GM21576 (cell line): Measurements from ENCODE around the gene KIAA1549.
"Not testable (repeated sequence)": the region's sequence is repeated elsewhere in the genome, so short reads cannot be mapped to it uniquely, and the experiment has no call there.

Source experiments
- ATAC-seq: cut with Tn5 transposase; IDR thresholded peaks from one replicate; pipeline ENCODE4 v1.9.1; 2021; ENCODE audit warnings: mild to moderate bottlenecking, moderate library complexity; ENCODE audit not compliant: unreplicated experiment

The KIAA1549 gene

DNA sequence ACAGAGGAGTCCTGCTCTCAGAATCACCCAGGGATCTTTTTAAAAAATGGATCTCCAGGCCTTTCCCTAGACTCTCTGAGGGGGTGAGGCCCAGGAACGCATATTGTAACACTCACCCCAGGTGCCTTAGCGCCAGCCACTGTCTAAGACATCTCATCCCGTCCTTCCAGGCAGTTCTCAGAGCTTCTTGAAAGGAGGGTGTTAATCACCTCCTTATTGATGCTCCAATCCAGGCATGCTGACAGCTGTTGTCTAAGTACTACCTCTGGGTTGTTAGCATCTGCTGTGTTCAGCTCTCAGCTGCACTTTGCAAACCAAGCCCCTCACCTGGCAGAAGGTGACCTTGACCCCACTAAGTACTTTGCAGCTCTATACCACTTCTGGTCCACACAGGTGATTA lies 36.0 kb downstream of the KIAA1549 start:
- no peak for ATAC-seq

GRCh38 chr7:138944592-138944991 lies 36.6 kb downstream of the KIAA1549 start:
- no peak for ATAC-seq

DNA sequence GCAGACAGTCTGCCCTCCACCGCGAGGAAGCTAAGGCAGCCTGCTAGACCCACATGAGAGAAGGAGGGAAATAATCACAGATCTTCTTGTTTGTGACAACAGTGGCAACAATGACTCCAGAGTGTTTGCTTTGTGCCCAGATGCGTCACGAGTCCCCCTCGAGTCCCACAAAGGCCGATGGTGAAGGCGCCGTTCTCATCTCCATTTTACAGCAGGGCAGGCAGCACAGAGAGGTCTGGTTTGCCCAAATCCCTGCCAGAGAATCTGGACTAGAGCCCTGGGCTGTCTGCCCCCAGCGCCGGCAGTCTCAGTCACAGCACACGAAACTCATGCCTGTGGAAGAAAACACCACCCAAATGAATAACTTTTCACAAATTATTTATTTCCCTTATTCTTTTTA lies 38.1 kb downstream of the KIAA1549 start:
- no peak for ATAC-seq

DNA sequence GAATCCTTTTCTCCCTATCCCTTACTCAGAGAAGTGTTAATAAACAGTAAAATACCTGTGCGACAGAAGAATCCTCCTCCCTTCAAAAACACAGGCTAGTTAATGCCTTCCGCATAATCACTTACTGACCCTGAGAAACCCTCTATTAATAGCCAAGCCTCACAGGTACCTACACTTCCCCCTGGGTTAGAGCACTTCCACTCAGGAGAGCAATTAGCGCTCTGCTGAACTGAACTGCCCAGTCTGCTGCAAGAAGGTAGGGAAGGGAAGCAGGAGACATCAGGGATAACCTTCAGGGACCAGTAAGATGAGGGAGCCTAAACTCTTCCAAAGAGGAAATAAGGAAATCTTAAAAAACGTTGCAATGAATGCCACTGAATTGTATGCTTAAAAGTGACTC lies 39.6 kb downstream of the KIAA1549 start:
- no peak for ATAC-seq

DNA sequence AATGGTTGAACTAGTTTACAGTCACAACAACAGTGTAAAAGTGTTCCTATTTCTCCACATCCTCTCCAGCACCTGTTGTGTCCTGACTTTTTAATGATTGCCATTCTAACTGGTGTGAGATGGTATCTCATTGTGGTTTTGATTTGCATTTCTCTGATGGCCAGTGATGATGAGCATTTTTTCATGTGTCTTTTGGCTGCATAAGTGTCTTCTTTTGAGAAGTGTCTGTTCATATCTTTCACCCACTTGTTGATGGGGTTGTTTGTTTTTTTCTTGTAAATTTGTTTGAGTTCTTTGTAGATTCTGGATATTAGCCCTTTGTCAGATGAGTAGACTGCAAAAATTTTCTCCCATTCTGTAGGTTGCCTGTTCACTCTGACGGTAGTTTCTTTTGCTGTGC lies 40.6 kb downstream of the KIAA1549 start:
- not testable (repeated sequence) for ATAC-seq

- ATAC-seq: no peak
Measured at GRCh38 chr7:138937484-138937883, 43.7 kb downstream of the KIAA1549 start.

GRCh38 chr7:138935465-138936011 lies 45.7 kb downstream of the KIAA1549 start:
- no peak for ATAC-seq

GRCh38 chr7:138934861-138935260 lies 46.3 kb downstream of the KIAA1549 start:
- no peak for ATAC-seq

DNA sequence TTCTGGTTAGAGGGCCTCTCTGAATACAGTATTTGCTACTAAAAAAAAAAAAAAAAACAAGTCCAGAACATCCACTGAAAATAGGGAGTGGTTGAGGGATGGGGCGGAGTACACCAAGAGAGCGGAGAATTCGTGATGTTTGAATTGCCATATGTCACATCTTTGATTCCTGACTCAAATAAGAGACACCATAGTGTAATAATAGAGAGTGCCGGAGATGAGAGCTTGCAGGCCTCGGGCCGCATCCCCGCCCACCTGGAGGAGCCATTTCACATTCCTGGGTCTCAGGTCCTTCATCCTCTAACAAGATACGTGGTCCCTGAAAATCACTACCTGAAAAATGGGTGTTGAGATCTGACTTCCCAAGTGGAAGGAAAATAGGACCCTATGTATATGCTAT lies 46.8 kb downstream of the KIAA1549 start:
- no peak for ATAC-seq

DNA sequence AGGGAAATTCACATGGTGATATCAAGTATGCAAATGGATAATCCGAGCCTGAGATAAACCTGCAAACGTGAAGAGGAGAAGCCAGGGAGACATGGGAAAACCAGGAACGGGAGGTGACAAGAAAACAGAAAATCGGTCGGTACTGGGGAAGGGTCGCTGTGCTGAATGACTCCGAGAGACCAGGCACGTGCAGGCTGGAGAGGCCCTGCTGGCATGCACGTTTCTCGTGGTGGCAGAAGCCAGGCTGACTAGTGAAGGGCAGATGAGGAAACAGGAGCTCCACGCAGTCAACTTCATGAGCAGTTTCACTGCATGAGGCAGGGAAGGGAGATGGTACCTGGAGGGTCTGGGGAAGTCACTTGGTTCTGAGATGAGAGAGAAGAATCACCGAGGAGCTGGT lies 48.3 kb downstream of the KIAA1549 start:
- no peak for ATAC-seq

DNA sequence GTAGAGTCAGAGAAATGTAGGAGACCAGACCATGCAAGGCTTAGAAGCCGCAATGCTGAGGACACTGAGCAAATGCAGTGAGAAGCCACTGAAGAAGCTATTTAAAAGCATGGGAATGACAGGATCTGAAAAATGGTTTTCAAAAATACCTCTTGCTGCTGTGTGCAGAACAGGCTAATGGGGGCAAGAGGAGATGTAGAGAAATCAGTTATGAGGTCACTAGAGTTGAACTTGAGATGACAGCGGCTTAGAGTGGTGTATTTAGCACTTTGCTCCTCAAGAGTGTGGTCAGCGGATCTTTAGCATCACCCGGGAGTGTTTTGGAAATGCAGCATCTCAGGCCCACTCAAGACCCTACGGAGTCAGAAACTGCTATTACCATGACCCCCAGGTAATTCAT lies 48.8 kb downstream of the KIAA1549 start:
- no peak for ATAC-seq

- ATAC-seq: no peak
Measured at GRCh38 chr7:138929969-138930368, 51.2 kb downstream of the KIAA1549 start.

DNA sequence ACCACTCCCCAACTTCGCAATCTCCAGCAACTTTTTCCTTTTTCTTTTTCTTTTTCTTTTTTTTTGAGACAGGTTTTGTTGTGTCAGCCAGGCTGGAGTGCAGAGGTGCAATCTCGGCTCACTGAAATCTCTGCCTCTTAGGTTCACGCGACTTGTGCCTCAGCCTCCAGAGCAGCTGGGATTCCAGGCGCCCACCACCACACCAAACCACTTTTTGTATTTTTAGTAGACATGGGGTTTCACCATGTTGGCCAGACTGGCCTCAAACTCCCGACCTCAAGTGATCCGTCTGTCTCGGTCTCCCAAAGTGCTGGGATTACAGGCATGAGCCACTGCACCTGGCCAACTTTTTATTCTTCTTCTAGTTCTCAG lies 55.0 kb downstream of the KIAA1549 start:
- ATAC-seq: no peak

DNA sequence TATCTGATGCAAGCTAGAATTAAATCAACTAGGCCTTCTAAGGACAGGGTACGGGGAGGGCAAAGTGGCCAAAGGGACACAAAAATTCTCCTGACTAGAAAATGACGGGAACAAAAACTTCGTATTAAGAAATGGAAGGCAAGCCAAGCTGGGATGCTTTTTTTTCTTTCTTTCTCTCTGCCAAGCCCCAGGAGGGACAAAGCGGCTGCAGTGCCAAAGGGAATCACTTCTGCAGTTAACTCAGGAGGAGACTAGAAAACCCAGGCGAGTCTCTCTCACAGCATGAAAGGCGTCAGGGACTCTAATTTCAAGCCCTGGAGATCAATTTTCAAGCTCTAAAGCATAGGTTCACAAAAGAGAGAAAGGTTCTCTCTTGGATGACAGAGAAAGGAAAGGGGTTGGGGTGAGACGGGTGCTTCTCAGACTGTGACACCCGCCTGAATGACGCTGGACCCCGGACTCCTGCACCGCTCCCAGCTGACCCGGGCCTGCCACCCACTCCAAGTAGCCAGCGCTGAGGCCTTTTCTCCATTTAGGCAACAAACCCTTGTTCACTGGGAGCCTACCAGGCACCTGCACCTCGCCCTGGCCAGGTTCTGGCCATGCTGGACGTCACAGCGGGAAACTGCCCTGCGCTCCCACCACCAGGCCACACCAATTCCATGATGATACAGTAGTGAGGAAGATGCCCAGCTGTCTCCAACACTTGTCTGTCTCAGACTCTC lies 56.5 kb downstream of the KIAA1549 start:
- no peak for ATAC-seq

GRCh38 chr7:138921277-138921676 lies 59.9 kb downstream of the KIAA1549 start:
- ATAC-seq: no peak

DNA sequence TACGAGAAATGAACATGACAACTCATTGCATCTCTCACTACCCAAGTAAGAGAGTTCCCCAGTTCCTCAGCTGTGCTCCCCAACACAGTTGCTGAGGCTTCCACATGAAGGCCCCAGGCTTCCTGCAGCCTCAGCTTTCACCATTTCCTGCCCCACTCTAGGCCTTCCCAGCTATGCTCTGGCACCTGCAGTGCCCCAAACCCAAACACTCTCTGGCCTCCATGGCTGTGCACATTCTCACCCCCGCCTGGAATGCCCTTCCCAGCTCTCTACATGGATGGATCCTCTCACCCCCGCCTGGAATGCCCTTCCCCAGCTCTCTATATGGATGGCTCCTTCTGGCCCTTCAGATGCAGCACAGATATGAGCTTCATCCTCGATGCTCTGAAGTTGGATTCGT lies 61.3 kb downstream of the KIAA1549 start:
- ATAC-seq: no peak

DNA sequence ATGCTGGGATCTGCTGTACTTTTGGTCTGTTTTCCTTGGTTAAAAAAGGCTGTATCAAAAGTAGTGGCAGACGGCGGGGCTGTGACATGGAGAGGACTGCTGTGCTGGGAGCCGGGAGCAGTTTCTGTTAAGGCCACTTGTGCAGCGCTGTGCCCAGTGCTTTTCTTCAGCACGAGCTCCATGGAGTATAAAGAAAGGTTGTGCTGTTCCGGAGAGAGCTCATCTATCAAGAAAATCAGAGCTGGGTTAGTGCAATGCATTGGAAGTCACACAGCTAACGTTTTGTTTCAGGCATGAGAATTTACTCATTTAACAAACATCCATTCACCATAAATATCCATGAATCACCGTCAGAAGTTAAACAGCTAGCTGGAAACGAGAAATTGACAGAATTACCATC lies 62.0 kb downstream of the KIAA1549 start:
- no peak for ATAC-seq

DNA sequence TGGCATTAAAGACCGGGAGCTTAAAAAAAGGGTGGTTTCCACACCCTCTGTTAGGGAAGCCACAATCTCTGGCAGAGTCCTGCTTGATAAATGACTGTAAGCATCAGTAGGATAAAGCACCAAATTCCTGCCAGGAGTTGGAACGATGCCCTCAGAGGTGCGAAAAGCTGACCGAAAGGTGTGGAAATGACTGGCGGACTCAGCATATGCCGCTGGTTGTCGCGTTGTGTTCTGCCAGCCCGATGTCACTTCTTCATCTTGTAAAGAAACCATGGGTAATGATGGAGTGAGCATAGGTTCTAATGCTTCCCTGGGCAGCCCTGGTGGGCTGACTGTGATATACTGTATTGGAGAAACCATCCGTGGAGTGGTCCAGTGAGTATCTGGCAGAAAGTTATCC lies 62.4 kb downstream of the KIAA1549 start:
- no peak for ATAC-seq

DNA sequence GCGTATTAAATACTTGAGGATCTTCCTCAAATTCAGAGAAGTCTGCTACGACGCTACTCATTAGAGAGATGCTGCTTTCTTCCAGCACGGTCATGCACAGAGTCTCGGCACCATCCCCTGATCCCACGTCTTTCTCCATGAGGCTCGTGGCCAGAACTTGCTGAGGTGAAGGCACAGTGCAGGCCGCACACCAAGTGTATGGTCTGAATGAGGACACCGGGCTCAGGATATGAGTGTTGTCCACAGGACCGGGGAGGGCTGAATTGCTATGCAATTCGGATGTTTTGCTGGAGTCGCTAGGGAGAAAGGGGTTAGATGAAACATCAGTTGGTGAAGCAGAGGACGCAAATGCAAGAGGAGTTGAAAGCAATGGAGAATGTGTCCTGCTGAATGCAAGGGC lies 63.0 kb downstream of the KIAA1549 start:
- no peak for ATAC-seq

DNA sequence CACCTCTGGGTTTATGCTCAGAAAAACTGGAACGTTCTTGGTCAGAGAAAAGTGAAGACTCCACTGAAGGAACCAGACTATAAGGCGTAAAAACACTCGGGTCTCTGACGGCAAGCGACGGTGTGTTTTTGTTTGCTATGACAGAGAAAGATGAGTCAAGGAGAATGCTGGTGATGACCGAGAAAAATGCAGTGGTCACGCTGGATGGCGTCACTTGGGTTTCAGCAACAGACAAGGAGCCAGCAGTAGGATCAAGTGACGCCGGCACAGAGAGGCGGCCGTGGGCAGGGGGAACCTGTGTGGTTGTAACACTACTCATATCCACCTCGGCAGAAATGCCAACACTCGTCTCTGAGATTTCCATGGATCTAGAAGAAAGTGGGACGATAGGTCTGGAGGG lies 63.4 kb downstream of the KIAA1549 start:
- ATAC-seq: no peak

- ATAC-seq: no peak
Measured at GRCh38 chr7:138916731-138917130, 64.5 kb downstream of the KIAA1549 start.

DNA sequence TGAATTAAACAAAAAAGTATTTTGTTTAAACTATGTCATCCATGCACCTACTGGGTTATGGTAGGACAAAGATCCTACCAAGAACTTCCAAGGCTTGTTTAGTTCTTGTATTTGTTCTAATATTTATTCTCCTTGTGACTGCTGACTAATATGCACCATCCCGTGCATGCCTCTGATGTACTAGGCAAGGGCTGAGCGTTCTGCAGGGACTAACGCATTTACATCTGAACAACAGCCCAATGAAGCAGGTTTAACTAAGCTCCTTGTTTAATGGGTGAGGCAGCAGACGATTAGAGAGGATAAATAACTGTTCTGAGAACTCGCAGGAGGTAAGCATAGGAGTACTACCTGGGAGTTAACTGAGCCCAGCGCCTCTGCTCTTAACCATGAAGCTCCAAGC lies 64.9 kb downstream of the KIAA1549 start:
- ATAC-seq: no peak

GRCh38 chr7:138913783-138914182 lies 67.4 kb downstream of the KIAA1549 start:
- no peak for ATAC-seq
